Measurements from ENCODE around the gene TLR10. TPM values are rescaled to one million over a fixed set of nuclear protein-coding genes. Genes with fewer than 3 reads are reported as not detected.

Gene TLR10, protein sequence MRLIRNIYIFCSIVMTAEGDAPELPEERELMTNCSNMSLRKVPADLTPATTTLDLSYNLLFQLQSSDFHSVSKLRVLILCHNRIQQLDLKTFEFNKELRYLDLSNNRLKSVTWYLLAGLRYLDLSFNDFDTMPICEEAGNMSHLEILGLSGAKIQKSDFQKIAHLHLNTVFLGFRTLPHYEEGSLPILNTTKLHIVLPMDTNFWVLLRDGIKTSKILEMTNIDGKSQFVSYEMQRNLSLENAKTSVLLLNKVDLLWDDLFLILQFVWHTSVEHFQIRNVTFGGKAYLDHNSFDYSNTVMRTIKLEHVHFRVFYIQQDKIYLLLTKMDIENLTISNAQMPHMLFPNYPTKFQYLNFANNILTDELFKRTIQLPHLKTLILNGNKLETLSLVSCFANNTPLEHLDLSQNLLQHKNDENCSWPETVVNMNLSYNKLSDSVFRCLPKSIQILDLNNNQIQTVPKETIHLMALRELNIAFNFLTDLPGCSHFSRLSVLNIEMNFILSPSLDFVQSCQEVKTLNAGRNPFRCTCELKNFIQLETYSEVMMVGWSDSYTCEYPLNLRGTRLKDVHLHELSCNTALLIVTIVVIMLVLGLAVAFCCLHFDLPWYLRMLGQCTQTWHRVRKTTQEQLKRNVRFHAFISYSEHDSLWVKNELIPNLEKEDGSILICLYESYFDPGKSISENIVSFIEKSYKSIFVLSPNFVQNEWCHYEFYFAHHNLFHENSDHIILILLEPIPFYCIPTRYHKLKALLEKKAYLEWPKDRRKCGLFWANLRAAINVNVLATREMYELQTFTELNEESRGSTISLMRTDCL
- not detected for total RNA-seq

- no peaks in the 10 kb centered on the region for H3K36me3 ChIP-seq
- no peaks in the 10 kb centered on the region for H3K27me3 ChIP-seq
- no peaks in the 10 kb centered on the region for H3K4me1 ChIP-seq
- intact Hi-C loops (cut with DNase I): no loop called here
- no peaks in the 10 kb centered on the region for H3K9me3 ChIP-seq
- DNase-seq (ENCODE audit: extremely low spot score in 2 of 2): no peak
- H3K4me3 ChIP-seq: no peak within 1 kb of the TSS
- H3K27ac ChIP-seq: no peak within 1 kb of the TSS
- TF ChIP-seq, protein P1, sequence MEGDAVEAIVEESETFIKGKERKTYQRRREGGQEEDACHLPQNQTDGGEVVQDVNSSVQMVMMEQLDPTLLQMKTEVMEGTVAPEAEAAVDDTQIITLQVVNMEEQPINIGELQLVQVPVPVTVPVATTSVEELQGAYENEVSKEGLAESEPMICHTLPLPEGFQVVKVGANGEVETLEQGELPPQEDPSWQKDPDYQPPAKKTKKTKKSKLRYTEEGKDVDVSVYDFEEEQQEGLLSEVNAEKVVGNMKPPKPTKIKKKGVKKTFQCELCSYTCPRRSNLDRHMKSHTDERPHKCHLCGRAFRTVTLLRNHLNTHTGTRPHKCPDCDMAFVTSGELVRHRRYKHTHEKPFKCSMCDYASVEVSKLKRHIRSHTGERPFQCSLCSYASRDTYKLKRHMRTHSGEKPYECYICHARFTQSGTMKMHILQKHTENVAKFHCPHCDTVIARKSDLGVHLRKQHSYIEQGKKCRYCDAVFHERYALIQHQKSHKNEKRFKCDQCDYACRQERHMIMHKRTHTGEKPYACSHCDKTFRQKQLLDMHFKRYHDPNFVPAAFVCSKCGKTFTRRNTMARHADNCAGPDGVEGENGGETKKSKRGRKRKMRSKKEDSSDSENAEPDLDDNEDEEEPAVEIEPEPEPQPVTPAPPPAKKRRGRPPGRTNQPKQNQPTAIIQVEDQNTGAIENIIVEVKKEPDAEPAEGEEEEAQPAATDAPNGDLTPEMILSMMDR (IDR thresholded peaks at IDR 0.05): peak; percentile 46 to 69 (median 63)
- no peak for TF ChIP-seq POLR2AphosphoS5 (IDR thresholded peaks at IDR 0.05; ENCODE audit: insufficient read depth in 1 of 2, low read depth in 1 of 2)
These were observed at the start of gene TLR10 for GRCh38 chr4:38782452-38783108. TSS of gene TLR10 (minus strand) at chr4:38782990. CDS start at chr4:38775590, 7,400 bp downstream.

GRCh38 chr4:38832206-38832605 lies 49.4 kb upstream of the TLR10 start:
- intact Hi-C loops (cut with DNase I): no loop called here
- Histone ChIP-seq H3K27me3 (no peaks in the 10 kb centered on the region), H3K4me1 (no peaks in the 10 kb centered on the region), H3K4me3 (no peak overlapping the region), H3K9me3 (peaks cover 8% of the 10 kb centered on the region), H3K27ac (no peak overlapping the region), H3K36me3 (no peaks in the 10 kb centered on the region)
- TF ChIP-seq, protein P1 (IDR thresholded peaks at IDR 0.05): no peak
- TF ChIP-seq POLR2A (IDR thresholded peaks at IDR 0.05) (no peak), POLR2AphosphoS5 (IDR thresholded peaks at IDR 0.05; ENCODE audit: insufficient read depth in 1 of 2, low read depth in 1 of 2) (no peak)
- DNase-seq (ENCODE audit: extremely low spot score in 2 of 2): no peak

- Histone ChIP-seq H3K36me3 (no peaks in the 10 kb centered on the region), H3K4me1 (no peaks in the 10 kb centered on the region), H3K9me3 (peaks cover 8% of the 10 kb centered on the region), H3K27me3 (no peaks in the 10 kb centered on the region), H3K27ac (no peak overlapping the region), H3K4me3 (no peak overlapping the region)
- TF ChIP-seq POLR2A (IDR thresholded peaks at IDR 0.05) (no peak), POLR2AphosphoS5 (IDR thresholded peaks at IDR 0.05; ENCODE audit: insufficient read depth in 1 of 2, low read depth in 1 of 2) (no peak)
- TF ChIP-seq, protein P1 (IDR thresholded peaks at IDR 0.05): no peak
- intact Hi-C loops (cut with DNase I): no loop called here
- no peak for DNase-seq (ENCODE audit: extremely low spot score in 2 of 2)
These were observed 48.9 kb upstream of the TLR10 start for GRCh38 chr4:38831653-38832052.

DNA sequence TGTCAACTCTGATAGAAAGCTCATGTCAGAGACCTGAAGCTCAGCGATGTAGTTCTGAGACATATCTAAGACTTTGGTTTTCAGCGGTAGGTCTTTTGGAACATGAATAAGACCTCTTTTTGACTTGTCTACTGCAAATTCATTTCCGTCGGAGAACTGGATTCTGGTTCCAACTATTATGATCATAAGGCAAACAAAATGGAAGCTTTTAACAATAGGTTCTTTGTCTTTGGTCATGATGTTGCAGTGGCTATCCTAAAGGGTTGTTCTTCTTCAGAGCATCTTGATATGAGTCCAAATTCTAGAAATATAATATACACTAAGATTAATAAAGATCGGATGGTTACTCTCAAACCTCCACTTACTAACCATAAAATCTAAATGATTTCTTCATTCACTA lies 46.4 kb upstream of the TLR10 start:
- intact Hi-C loops (cut with DNase I): no loop called here
- DNase-seq (ENCODE audit: extremely low spot score in 2 of 2): no peak
- Histone ChIP-seq H3K4me3 (no peak overlapping the region), H3K4me1 (no peaks in the 10 kb centered on the region), H3K27ac (no peak overlapping the region), H3K27me3 (no peaks in the 10 kb centered on the region), H3K9me3 (no peaks in the 10 kb centered on the region), H3K36me3 (no peaks in the 10 kb centered on the region)
- no peak for TF ChIP-seq POLR2A (IDR thresholded peaks at IDR 0.05)

- Histone ChIP-seq H3K4me3 (no peak overlapping the region), H3K36me3 (no peaks in the 10 kb centered on the region), H3K27me3 (no peaks in the 10 kb centered on the region), H3K27ac (no peak overlapping the region), H3K9me3 (no peaks in the 10 kb centered on the region), H3K4me1 (no peaks in the 10 kb centered on the region)
- intact Hi-C loops (cut with DNase I): no loop called here
- DNase-seq (ENCODE audit: extremely low spot score in 2 of 2): no peak
- TF ChIP-seq, protein P1 (IDR thresholded peaks at IDR 0.05): no peak
These were observed 41.0 kb upstream of the TLR10 start for GRCh38 chr4:38823766-38824165.

All from vagina (tissue), 2 donors.